ENCODE measurements around the gene CLCN5. TPM values are rescaled to one million over a fixed set of nuclear protein-coding genes. Genes with fewer than 3 reads are reported as not detected.

CLCN5 gene
- total and polyA plus RNA-seq, 10 of the 15 experiments (the other 5 are each of a cell fraction or from before 2014, with no cell fraction given) = 0.33 to 3.8 (median 2.6) TPM

GRCh38 chrX:50073601-50074000 is 151.2 kb downstream of the CLCN5 start:
- Histone ChIP-seq H3K79me2 (ENCODE audit: control insufficient read depth, insufficient read depth, low read length) (no peaks in the 10 kb centered on the region), H3K36me3 (ENCODE audit: control insufficient read depth in 2 of 2, insufficient read depth in 2 of 2, low read length in 1 of 2) (no peaks in the 10 kb centered on the region), H3K27ac (ENCODE audit: control insufficient read depth, insufficient read depth) (no peak overlapping the region), H2AFZ (ENCODE audit: control insufficient read depth, low read depth, low read length) (no peak overlapping the region), H3K9me3 (replicated peaks; ENCODE audit: control insufficient read depth, insufficient read depth, low read length) (no peaks in the 10 kb centered on the region), H4K20me1 (ENCODE audit: control insufficient read depth, insufficient read depth) (no peaks in the 10 kb centered on the region), H3K9ac (ENCODE audit: control insufficient read depth, insufficient read depth, low read length) (no peak overlapping the region), H3K4me2 (ENCODE audit: control insufficient read depth, insufficient read depth) (no peak overlapping the region), H3K4me3 (no peak overlapping the region), H3K27me3 (replicated peaks in 1 of 2; ENCODE audit: control insufficient read depth in 2 of 2, insufficient read depth in 2 of 2, low read length in 1 of 2) (no peaks in the 10 kb centered on the region), H3K4me1 (ENCODE audit: control insufficient read depth, insufficient read depth, low read length) (no peaks in the 10 kb centered on the region)
- no TSS peak for BruUV-seq (replicated peaks)
- RAD21 ChIA-PET (ENCODE audit: unreplicated experiment) = no interaction called here
- TF ChIP-seq, protein P1, sequence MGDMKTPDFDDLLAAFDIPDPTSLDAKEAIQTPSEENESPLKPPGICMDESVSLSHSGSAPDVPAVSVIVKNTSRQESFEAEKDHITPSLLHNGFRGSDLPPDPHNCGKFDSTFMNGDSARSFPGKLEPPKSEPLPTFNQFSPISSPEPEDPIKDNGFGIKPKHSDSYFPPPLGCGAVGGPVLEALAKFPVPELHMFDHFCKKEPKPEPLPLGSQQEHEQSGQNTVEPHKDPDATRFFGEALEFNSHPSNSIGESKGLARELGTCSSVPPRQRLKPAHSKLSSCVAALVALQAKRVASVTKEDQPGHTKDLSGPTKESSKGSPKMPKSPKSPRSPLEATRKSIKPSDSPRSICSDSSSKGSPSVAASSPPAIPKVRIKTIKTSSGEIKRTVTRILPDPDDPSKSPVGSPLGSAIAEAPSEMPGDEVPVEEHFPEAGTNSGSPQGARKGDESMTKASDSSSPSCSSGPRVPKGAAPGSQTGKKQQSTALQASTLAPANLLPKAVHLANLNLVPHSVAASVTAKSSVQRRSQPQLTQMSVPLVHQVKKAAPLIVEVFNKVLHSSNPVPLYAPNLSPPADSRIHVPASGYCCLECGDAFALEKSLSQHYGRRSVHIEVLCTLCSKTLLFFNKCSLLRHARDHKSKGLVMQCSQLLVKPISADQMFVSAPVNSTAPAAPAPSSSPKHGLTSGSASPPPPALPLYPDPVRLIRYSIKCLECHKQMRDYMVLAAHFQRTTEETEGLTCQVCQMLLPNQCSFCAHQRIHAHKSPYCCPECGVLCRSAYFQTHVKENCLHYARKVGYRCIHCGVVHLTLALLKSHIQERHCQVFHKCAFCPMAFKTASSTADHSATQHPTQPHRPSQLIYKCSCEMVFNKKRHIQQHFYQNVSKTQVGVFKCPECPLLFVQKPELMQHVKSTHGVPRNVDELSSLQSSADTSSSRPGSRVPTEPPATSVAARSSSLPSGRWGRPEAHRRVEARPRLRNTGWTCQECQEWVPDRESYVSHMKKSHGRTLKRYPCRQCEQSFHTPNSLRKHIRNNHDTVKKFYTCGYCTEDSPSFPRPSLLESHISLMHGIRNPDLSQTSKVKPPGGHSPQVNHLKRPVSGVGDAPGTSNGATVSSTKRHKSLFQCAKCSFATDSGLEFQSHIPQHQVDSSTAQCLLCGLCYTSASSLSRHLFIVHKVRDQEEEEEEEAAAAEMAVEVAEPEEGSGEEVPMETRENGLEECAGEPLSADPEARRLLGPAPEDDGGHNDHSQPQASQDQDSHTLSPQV (IDR thresholded peaks at IDR 0.05) = no peak
- TF ChIP-seq HDGF (IDR thresholded peaks at IDR 0.05) (no peak), POU2F2 (IDR thresholded peaks at IDR 0.05; ENCODE audit: borderline replicate concordance, low read depth, low read length) (no peak), RB1 (IDR thresholded peaks at IDR 0.05; ENCODE audit: borderline replicate concordance) (no peak), PAX5 (IDR thresholded peaks at IDR 0.05; ENCODE audit: borderline replicate concordance, low read depth, low read length) (no peak), HDAC6 (IDR thresholded peaks at IDR 0.05; ENCODE audit: unreplicated experiment) (no peak), ZNF384 (IDR thresholded peaks at IDR 0.05; ENCODE audit: borderline replicate concordance, low read depth, low read length) (no peak)
- TF ChIP-seq, protein P2, sequence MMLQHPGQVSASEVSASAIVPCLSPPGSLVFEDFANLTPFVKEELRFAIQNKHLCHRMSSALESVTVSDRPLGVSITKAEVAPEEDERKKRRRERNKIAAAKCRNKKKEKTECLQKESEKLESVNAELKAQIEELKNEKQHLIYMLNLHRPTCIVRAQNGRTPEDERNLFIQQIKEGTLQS (IDR thresholded peaks at IDR 0.05; ENCODE audit: borderline replicate concordance, extremely low read depth, low read depth, low read length) = no peak
- TF ChIP-seq, protein P3, sequence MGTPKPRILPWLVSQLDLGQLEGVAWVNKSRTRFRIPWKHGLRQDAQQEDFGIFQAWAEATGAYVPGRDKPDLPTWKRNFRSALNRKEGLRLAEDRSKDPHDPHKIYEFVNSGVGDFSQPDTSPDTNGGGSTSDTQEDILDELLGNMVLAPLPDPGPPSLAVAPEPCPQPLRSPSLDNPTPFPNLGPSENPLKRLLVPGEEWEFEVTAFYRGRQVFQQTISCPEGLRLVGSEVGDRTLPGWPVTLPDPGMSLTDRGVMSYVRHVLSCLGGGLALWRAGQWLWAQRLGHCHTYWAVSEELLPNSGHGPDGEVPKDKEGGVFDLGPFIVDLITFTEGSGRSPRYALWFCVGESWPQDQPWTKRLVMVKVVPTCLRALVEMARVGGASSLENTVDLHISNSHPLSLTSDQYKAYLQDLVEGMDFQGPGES (IDR thresholded peaks at IDR 0.05) = no peak
- ATAC-seq (no peak), DNase-seq (ENCODE audit: low read depth, low spot score) (no peak), FAIRE-seq (no peak)
- SMC1A ChIA-PET (ENCODE audit: uncharacterized antibody, unreplicated experiment) = no interaction called here
- in situ Hi-C loops (cut with MboI) (no loop called here), intact Hi-C loops (cut with micrococcal nuclease; ENCODE audit: unreplicated experiment) (no loop called here)
- POLR2A ChIA-PET = no interaction called here
- CTCF ChIA-PET = interaction anchor here (1.5 kb wide), 1 partner anchor 146 kb away, joined by 3 read pairs; no protein-coding TSS in a partner anchor
- WGBS (ENCODE audit: insufficient coverage, insufficient replicate concordance, low lambda C conversion rate, missing lambda C conversion rate) = 67% methylated on average over 2 of the region's 2 CpGs
